ENCODE results near the gene FBXO9.

FBXO9 gene

GRCh38 chr6:53148684-53149083 is 83.5 kb downstream of the FBXO9 start, which contains the start of gene GCM1:
TSS of gene GCM1 (minus strand) at chr6:53148841. CDS start at chr6:53145632, 3,209 bp downstream.
- Histone ChIP-seq H3K27ac (ENCODE audit: low read depth, low read length) (no peak within 1 kb of the TSS), H3K79me2 (ENCODE audit: insufficient read depth, low read length) (no peaks in the 10 kb centered on the region), H3F3A (ENCODE audit: insufficient read depth) (no peaks in the 10 kb centered on the region), H3K9me2 (replicated peaks; ENCODE audit: insufficient read depth, low read length) (no peaks in the 10 kb centered on the region), H3K4me2 (ENCODE audit: low read depth, low read length, poor library complexity, severe bottlenecking) (no peak within 1 kb of the TSS), H2AFZ (ENCODE audit: low read depth, low read length, severe bottlenecking) (no peak within 1 kb of the TSS), H3K36me3 (ENCODE audit: low read length) (no peaks in the 10 kb centered on the region), H3K27me3 (ENCODE audit: low read length) (no peaks in the 10 kb centered on the region), H3K9me3 (ENCODE audit: insufficient read depth, low read length) (no peaks in the 10 kb centered on the region), H3K4me3 (ENCODE audit: insufficient read depth, low read length, poor library complexity, severe bottlenecking) (no peak within 1 kb of the TSS), H3K9ac (ENCODE audit: low read length) (no peak within 1 kb of the TSS), H4K20me1 (ENCODE audit: low read depth, low read length) (no peaks in the 10 kb centered on the region)
- TF ChIP-seq EZH2phosphoT487 (conservative IDR thresholded peaks at IDR 0.05; ENCODE audit: low read length) (no peak), CTCF (IDR thresholded peaks at IDR 0.05; ENCODE audit: insufficient read depth, low read length, poor library complexity, severe bottlenecking) (no peak)
